H1 (cell line): ENCODE results near the gene PRKAG3.

Source experiments
- ATF2 ChIP-seq: IDR thresholded peaks from 2 replicates; pipeline ENCODE4 v1.6.1; 2012; ENCODE audit warnings: low read length, inconsistent platforms
- BCL11A ChIP-seq, 2 experiments: IDR thresholded peaks; one replicate each; pipeline ENCODE4 v1.6.1; 2011; ENCODE audit warnings: low read depth in 2 of 2, low read length in 2 of 2, mild to moderate bottlenecking in 2 of 2
- CREB1 ChIP-seq: IDR thresholded peaks from 2 replicates; pipeline ENCODE4 v1.6.1; 2012; ENCODE audit warnings: inconsistent platforms
- CTCF ChIP-seq, 3 experiments: IDR thresholded peaks; 1 replicate in 2 of 3; 2 replicates in 1 of 3; pipeline versions ENCODE4 v1.5.1 to v1.6.1; 2011; ENCODE audit warnings: low read length in 3 of 3, mild to moderate bottlenecking in 3 of 3, inconsistent platforms in 2 of 3, low read depth in 1 of 3, moderate library complexity in 1 of 3; ENCODE audit not compliant: insufficient read depth in 1 of 3; ENCODE audit errors: control extremely low read depth in 1 of 3
- EGR1 ChIP-seq: IDR thresholded peaks from 2 replicates; pipeline ENCODE4 v1.6.1; 2011; ENCODE audit warnings: low read depth, low read length, borderline replicate concordance
- EZH2 ChIP-seq: fragments of 200-600 bp; sonication (generic); IDR thresholded peaks from 2 replicates; pipeline ENCODE4 v1.7.1; 2012; ENCODE audit warnings: low read depth, mild to moderate bottlenecking, moderate library complexity, low read length, inconsistent platforms; ENCODE audit not compliant: severe bottlenecking
- FOSL1 ChIP-seq: IDR thresholded peaks from 2 replicates; pipeline ENCODE4 v1.6.1; 2011; ENCODE audit warnings: mild to moderate bottlenecking, low read depth, low read length, moderate library complexity; ENCODE audit not compliant: insufficient read depth
- GTF2F1 ChIP-seq: IDR thresholded peaks from 2 replicates; pipeline ENCODE4 v1.6.1; 2012; ENCODE audit warnings: low read depth, low read length, improper control_type of control experiment, borderline replicate concordance
- MAFK ChIP-seq: IDR thresholded peaks from 2 replicates; pipeline ENCODE4 v1.6.1; 2012; ENCODE audit warnings: low read depth, mild to moderate bottlenecking, improper control_type of control experiment, low read length
- POLR2A ChIP-seq, 2 experiments: IDR thresholded peaks; 1 replicate in 1 of 2; 2 replicates in 1 of 2; pipeline ENCODE4 v1.6.1; 2011; ENCODE audit warnings: low read depth in 2 of 2, low read length in 2 of 2, mild to moderate bottlenecking in 2 of 2; ENCODE audit errors: control extremely low read depth in 1 of 2
- RBBP5 ChIP-seq: IDR thresholded peaks from 2 replicates; pipeline ENCODE4 v1.7.1; 2012; ENCODE audit warnings: low read depth, mild to moderate bottlenecking, inconsistent platforms, low read length, moderate library complexity, borderline replicate concordance
- SP4 ChIP-seq: IDR thresholded peaks from 2 replicates; pipeline ENCODE4 v1.6.1; 2012; ENCODE audit warnings: low read length, inconsistent platforms
- TEAD4 ChIP-seq: IDR thresholded peaks from 2 replicates; pipeline ENCODE4 v1.6.1; 2012; ENCODE audit warnings: low read depth, low read length, inconsistent platforms, mixed read lengths
- TF ChIP-seq, protein P1 (sequence below): IDR thresholded peaks from 2 replicates; pipeline ENCODE4 v1.6.1; 2012; ENCODE audit warnings: inconsistent platforms

- no peak for TF ChIP-seq CTCF (IDR thresholded peaks at IDR 0.05; ENCODE audit: control extremely low read depth in 1 of 3, insufficient read depth in 1 of 3, low read depth in 1 of 3, low read length in 3 of 3)
- TF ChIP-seq, protein P1, sequence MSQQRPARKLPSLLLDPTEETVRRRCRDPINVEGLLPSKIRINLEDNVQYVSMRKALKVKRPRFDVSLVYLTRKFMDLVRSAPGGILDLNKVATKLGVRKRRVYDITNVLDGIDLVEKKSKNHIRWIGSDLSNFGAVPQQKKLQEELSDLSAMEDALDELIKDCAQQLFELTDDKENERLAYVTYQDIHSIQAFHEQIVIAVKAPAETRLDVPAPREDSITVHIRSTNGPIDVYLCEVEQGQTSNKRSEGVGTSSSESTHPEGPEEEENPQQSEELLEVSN = no peak
- no peak for TF ChIP-seq ATF2
- no peak for TF ChIP-seq POLR2A (IDR thresholded peaks at IDR 0.05; ENCODE audit: control extremely low read depth in 1 of 2, low read depth in 2 of 2, low read length in 2 of 2)
- TF ChIP-seq GTF2F1 = no peak
- no peak for TF ChIP-seq EGR1
- no peak for TF ChIP-seq RBBP5
- TF ChIP-seq FOSL1 = no peak
- no peak for TF ChIP-seq SP4
- no peak for TF ChIP-seq EZH2
- no peak for TF ChIP-seq MAFK
- TF ChIP-seq CREB1 = no peak
- TF ChIP-seq BCL11A (IDR thresholded peaks at IDR 0.05; ENCODE audit: low read depth in 2 of 2, low read length in 2 of 2) = no peak
- TF ChIP-seq TEAD4 = no peak
Observed at GRCh38 chr2:218827701-218828476, 3.7 kb downstream of the PRKAG3 start.
